DOHH2 (cell line): ENCODE measurements around the gene PANX3.

Source experiments
- H3F3A ChIP-seq: fragments of 200-600 bp; sonication (generic), shearing (Covaris generic); 2 replicates; pipeline ENCODE4 v1.6.0; 2016; ENCODE audit warnings: antibody characterized with exemption, mild to moderate bottlenecking; ENCODE audit not compliant: control insufficient read depth, insufficient read depth
- H3K27ac ChIP-seq: fragments of 200-600 bp; sonication (generic); 2 replicates; pipeline ENCODE4 v1.5.1; 2014; ENCODE audit warnings: low read depth, mild to moderate bottlenecking, low read length, moderate library complexity
- H3K27me3 ChIP-seq: fragments of 200-600 bp; sonication (generic); 2 replicates; pipeline ENCODE4 v1.6.1; 2014; ENCODE audit warnings: mild to moderate bottlenecking, low read length, mixed read lengths; ENCODE audit not compliant: control insufficient read depth
- H3K36me3 ChIP-seq: fragments of 200-600 bp; sonication (generic); 2 replicates; pipeline ENCODE4 v1.6.1; 2014; ENCODE audit warnings: mild to moderate bottlenecking, low read length, moderate library complexity, mixed read lengths; ENCODE audit not compliant: control insufficient read depth
- H3K4me1 ChIP-seq: fragments of 200-600 bp; sonication (generic); 2 replicates; pipeline ENCODE4 v1.6.1; 2014; ENCODE audit warnings: mild to moderate bottlenecking, low read length, mixed read lengths; ENCODE audit not compliant: control insufficient read depth
- H3K4me2 ChIP-seq: fragments of 200-600 bp; sonication (generic); 2 replicates; pipeline ENCODE4 v1.6.0; 2014; ENCODE audit warnings: mild to moderate bottlenecking, low read length, moderate library complexity
- H3K4me3 ChIP-seq: fragments of 200-600 bp; sonication (generic); 2 replicates; pipeline ENCODE4 v1.5.1; 2014; ENCODE audit warnings: mild to moderate bottlenecking, low read length, mixed read lengths
- H3K79me2 ChIP-seq: fragments of 200-600 bp; sonication (generic); 2 replicates; pipeline ENCODE4 v1.6.1; 2014; ENCODE audit warnings: mild to moderate bottlenecking, low read length, mixed read lengths; ENCODE audit not compliant: control insufficient read depth
- H3K9me2 ChIP-seq: fragments of 200-600 bp; sonication (generic); replicated peaks from 2 replicates; pipeline ENCODE4 v1.6.1; 2014; ENCODE audit warnings: mild to moderate bottlenecking, low read length, mixed read lengths; ENCODE audit not compliant: control insufficient read depth
- H3K9me3 ChIP-seq: fragments of 200-600 bp; sonication (generic); 2 replicates; pipeline ENCODE4 v1.6.1; 2014; ENCODE audit warnings: antibody characterized with exemption, low read length, mixed read lengths; ENCODE audit not compliant: control insufficient read depth, insufficient read depth
- H4K20me1 ChIP-seq: fragments of 200-600 bp; sonication (generic); 2 replicates; pipeline ENCODE4 v1.6.0; 2014; ENCODE audit warnings: low read depth, mild to moderate bottlenecking, antibody characterized with exemption, low read length, moderate library complexity; ENCODE audit not compliant: control insufficient read depth, insufficient read depth
- EZH2phosphoT487 ChIP-seq: fragments of 200-600 bp; sonication (generic); IDR thresholded peaks from 2 replicates; pipeline ENCODE4 v1.6.1; 2017; ENCODE audit warnings: borderline replicate concordance, mild to moderate bottlenecking, antibody characterized with exemption, low read length, moderate library complexity, mixed read lengths
- TF ChIP-seq, protein P1 (sequence below): fragments of 200-600 bp; sonication (generic); IDR thresholded peaks from one replicate; pipeline ENCODE4 v1.5.1; 2014; ENCODE audit warnings: antibody characterized with exemption, mild to moderate bottlenecking, low read depth, low read length; ENCODE audit not compliant: poor library complexity, severe bottlenecking

Gene PANX3

DNA sequence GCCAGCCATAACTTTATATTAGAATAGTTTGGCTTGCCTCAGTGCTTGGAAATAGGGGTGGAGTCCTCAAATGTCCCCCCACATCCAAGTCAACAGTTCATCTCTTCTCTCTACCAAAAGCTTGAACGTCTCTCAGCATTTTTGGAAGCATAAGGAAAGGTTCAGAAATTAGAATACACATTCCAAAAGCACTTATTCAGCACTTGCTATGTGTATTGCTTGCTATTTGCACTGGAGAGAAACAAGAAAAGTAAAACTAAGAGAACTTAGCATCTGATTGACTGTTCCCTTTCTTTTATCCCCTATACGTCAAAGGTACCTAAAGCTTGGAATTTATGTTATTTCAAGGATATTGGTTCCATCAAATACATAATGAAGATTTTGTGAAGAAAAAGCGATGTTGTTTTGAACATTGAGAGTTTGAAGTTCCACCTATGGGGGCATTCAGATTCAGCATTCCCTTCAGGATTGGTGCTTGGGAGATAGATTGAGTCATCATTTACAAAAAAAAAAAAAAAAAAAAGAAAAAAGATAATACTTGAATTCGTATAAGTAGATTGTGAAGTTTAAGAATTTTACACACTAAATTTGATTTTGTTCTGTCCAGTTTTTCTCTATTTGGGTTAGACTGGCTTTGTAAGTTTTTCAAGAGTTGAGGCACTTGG is 12.8 kb downstream of the PANX3 start:
- Histone ChIP-seq H3K27me3 (no peaks in the 10 kb centered on the region), H3K4me3 (peak overlapping the region; percentile 76), H3K9me3 (no peaks in the 10 kb centered on the region), H3K79me2 (peaks cover 44% of the 10 kb centered on the region), H3K4me1 (peaks cover 15% of the 10 kb centered on the region), H3K4me2 (peak overlapping the region; percentile 95), H3K27ac (no peak overlapping the region), H4K20me1 (no peaks in the 10 kb centered on the region), H3K9me2 (no peaks in the 10 kb centered on the region; the same call in 1 of the 2 replicates), H3F3A (0 out of 2 replicates have a peak, but pooled peaks cover 2% of the 10 kb centered on the region), H3K36me3 (peaks cover 44% of the 10 kb centered on the region)
- TF ChIP-seq, protein P1, sequence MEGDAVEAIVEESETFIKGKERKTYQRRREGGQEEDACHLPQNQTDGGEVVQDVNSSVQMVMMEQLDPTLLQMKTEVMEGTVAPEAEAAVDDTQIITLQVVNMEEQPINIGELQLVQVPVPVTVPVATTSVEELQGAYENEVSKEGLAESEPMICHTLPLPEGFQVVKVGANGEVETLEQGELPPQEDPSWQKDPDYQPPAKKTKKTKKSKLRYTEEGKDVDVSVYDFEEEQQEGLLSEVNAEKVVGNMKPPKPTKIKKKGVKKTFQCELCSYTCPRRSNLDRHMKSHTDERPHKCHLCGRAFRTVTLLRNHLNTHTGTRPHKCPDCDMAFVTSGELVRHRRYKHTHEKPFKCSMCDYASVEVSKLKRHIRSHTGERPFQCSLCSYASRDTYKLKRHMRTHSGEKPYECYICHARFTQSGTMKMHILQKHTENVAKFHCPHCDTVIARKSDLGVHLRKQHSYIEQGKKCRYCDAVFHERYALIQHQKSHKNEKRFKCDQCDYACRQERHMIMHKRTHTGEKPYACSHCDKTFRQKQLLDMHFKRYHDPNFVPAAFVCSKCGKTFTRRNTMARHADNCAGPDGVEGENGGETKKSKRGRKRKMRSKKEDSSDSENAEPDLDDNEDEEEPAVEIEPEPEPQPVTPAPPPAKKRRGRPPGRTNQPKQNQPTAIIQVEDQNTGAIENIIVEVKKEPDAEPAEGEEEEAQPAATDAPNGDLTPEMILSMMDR, result no peak
- no peak for TF ChIP-seq EZH2phosphoT487

DNA sequence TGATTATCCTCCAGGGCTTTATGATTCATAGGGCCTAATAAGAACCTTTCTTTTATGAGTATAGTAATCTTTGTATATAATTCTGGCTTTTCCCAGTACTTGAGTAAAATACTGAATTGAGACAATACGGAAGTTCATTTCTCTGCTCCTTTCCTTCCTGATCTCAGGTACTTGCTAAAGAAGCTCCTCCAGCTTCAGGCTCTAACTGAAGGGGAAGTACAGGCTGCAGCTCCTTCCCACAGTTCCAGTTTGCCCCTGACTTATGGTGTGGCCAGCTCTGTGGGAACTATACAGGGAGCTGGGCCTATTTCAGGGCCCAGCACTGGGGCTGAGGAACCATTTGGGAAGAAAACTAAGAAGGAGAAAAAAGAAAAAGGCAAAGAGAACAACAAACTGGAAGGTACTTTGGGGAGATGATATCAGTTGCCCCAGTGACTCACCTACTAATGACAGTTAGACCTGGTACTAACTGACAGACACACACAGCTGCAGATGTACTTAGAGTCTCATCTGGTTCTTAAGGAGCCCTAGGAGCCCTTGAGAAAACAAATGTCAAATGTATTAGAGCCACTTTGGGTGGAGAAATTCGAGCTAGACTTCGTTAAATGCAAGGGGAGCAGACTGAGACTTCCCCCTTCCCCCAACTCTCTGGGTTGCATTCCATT is 14.4 kb downstream of the PANX3 start:
- Histone ChIP-seq H3F3A (0 out of 2 replicates have a peak, but pooled peaks cover 2% of the 10 kb centered on the region), H3K4me3 (no peak overlapping the region), H3K36me3 (peaks cover 58% of the 10 kb centered on the region), H3K9me3 (no peaks in the 10 kb centered on the region), H3K27me3 (no peaks in the 10 kb centered on the region), H3K4me1 (peaks cover 15% of the 10 kb centered on the region), H4K20me1 (no peaks in the 10 kb centered on the region), H3K4me2 (no peak overlapping the region), H3K9me2 (no peaks in the 10 kb centered on the region; the same call in 1 of the 2 replicates), H3K79me2 (peaks cover 44% of the 10 kb centered on the region), H3K27ac (no peak overlapping the region)
- no peak for TF ChIP-seq EZH2phosphoT487
- TF ChIP-seq, protein P1, result no peak

DNA sequence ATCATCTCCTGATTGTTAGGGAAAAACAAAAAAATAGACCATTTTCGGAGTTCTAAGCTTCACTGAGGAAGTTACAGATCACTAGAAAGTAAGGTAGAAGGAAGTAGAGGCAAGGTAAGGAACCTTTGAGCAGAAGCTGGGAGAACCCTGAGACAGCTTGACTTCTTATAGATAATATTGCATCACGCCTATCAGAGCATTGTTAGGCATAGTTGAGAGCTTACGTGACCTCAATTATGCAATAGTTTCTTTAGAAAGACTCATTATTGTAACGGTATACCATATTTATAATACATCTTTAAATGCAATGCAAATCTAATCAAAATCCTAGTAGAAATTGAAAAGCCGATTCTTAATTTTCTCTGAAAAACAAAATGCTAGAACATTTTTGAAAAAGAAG is 16.3 kb downstream of the PANX3 start:
- Histone ChIP-seq H3K9me3 (no peaks in the 10 kb centered on the region), H3F3A (0 out of 2 replicates have a peak, but pooled peaks cover 2% of the 10 kb centered on the region), H3K4me1 (peaks cover 7% of the 10 kb centered on the region), H3K36me3 (peaks cover 77% of the 10 kb centered on the region), H4K20me1 (no peaks in the 10 kb centered on the region), H3K4me2 (no peak overlapping the region), H3K79me2 (peaks cover 41% of the 10 kb centered on the region), H3K27me3 (no peaks in the 10 kb centered on the region), H3K9me2 (no peaks in the 10 kb centered on the region), H3K27ac (no peak overlapping the region), H3K4me3 (no peak overlapping the region)
- TF ChIP-seq, protein P1, result no peak
- no peak for TF ChIP-seq EZH2phosphoT487
